Stimulated activated CD4-positive, alpha-beta T cell treated with anti-CD3 and anti-CD28 coated beads, Interleukin-1b, Interleukin-23, amount 100 ng/mL, for 24 hours (primary cell): ENCODE data around the gene SAMD10.
A peak's percentile ranks its signal among the peaks of the same experiment; 100 is the strongest.
"Not testable (repeated sequence)": the region's sequence is repeated elsewhere in the genome, so short reads cannot be mapped to it uniquely, and the experiment has no call there.

ENCODE experiments used
- DNase-seq, 4 experiments: peaks; one replicate each; pipeline ENCODE4 v3.0.0-alpha.2; 2020; ENCODE audit warnings: low read depth in 4 of 4, low spot score in 1 of 4

SAMD10 gene

DNA sequence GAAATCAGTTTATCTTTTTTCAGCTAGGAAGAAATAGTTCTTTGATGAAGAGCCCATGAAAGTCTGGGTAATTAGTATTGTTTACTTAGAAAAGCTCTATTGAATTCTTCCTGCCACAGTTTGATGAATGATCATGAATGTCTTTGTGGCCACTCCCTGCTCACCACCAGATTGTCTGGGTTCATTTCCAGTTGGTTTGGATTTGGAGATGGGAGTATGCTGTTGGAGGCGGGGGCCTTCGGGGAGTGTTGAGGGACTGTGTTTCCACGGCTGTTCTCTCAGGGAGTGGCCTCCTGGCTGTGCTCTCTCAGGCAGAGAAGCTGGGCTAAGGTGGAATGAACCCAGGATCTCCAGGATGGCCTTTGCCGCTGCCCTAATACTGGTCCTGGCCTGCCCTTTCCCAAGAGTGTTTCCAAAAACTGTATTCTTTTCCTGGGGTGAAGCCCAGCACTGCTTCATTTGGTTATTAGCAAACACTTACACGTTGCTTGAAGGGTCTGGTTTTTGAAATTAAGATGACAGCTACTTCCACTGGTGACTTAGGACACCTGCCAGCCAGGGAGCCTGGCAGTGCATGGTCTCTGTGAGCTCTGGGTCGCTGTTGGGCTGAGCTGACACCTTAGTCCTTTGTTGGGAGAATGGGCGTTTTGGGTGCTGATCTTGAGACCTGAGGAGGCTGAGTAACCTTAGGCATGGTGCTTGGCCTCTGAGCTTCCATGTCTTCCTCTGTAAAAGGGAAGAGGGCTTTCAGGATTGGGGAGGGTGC lies 24.7 kb upstream of the SAMD10 start:
- DNase-seq: no peak

DNA sequence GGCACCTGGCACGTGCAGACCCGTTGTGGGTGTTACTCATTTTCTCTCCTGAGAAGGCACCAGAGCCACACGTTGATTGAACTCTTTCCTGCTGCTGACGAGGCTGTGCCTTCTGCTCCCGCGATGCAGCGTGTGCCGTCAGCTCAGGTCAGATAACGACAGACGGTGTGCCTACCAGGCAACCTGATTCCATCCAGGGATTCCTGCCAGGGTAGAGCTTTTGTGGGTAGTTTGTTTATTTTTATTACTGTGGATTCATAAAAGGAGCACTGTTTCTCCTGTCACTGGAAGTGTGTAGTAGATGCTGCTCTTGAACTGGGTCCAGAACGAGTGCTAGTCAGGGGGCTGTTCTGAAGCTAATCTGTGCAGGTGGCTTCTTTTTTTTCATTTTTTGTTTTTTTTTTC lies 22.2 kb upstream of the SAMD10 start:
- no peak for DNase-seq

DNA sequence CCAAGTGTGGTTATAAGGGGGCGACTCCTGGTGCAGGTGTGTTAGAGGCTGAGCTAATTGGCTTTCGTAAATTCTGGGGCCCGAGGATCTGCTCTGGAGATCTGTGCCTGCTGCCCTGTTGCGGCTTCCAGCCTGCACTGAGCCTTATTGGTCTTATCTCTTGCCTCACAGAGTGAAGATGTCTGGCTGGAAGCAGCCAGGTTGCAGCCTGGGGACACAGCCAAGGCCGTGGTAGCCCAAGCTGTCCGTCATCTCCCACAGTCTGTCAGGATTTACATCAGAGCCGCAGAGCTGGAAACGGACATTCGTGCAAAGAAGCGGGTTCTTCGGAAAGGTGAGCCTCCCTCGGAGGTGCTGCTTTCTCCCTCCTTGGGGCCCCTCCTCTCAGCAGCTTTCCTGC lies 21.5 kb upstream of the SAMD10 start:
- DNase-seq: no peak

DNA sequence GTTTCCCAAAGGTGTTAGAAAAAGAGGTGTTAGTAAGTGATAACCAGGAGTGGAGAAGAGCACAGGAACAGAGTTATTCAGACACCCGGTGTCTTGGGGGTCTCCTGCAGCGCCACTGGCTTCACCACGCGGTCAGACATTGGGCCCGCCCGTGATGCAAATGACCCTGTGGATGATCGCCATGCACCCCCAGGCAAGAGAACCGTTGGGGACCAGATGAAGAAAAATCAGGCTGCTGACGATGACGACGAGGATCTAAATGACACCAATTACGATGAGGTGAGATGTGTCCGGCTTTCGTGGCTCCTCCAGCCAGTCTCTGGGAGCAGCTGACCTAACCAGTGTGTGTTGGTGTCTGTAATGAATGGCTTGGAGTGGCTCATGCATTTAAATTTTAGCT lies 3.5 kb upstream of the SAMD10 start:
- DNase-seq: no peak

DNA sequence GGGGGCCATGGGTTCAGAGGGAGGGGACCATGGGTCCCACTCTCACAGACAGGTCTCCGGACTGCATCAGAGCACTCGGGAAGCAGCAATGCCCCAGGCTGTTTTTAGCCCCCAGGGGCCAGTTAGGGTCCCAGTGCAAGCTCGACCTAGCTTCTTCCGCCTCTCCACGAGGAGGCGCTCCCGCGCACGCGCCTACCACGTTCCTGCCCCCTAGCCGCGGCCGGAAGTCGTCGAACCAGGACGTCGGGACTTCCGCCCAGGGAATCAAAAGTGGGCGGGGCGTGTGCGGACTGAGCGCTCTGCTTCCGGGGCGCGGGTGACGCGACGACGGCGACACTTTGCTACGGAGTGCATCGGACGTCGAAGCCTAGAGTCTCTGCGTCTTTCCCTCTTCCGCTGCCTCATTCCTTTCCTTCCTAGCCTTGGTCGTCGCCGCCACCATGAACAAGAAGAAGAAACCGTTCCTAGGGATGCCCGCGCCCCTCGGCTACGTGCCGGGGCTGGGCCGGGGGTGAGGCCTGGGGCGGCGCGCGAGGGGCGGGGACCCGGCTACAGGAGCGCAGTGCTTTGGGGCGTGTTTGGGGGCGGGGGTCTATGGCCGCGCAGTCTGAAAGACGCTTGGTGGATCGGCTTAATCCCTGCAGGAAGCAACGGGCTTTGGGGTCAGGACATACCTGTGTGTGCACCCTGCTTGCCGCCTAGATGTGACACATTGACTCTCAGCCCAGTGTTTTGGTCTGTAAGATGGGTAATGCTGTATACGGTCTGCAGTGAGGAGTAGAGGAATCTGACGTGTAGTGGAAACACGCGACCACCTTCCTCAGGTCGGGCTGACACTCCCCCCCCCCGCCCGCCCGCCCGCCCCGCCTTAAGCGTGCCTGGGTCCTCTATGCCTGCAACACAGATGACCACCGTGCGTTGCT lies 1.6 kb upstream of the SAMD10 start, which contains the start of gene PRPF6:
TSS of gene PRPF6 (plus strand) at position 327 of the 923 bp plus-strand sequence. CDS start at position 441, 114 bp downstream.
- DNase-seq: peak; percentile 90 to 94 (median 91)

DNA sequence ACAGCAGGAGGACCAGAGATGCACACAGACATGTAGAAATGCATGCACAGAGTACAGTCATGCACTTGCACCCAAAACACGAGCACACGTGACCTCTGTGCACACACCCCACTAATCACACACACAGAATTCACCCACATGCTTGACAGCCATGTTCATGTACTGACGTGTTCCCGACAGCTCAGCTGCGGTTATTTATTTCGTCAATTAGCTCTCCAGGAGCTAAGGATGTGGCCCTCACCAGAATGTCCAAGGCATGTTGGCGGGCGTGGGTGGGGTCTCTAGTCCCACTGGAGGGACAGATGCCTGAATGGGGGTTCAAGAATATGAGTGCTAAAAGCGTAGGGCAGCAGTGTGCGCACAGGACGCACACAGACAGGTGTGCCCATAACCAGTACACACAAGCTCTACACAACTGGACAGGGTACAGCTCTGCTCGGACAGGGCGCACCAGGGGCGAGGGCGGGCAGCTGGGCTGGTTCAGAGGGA lies 919 bp upstream of the SAMD10 start:
- no peak for DNase-seq

DNA sequence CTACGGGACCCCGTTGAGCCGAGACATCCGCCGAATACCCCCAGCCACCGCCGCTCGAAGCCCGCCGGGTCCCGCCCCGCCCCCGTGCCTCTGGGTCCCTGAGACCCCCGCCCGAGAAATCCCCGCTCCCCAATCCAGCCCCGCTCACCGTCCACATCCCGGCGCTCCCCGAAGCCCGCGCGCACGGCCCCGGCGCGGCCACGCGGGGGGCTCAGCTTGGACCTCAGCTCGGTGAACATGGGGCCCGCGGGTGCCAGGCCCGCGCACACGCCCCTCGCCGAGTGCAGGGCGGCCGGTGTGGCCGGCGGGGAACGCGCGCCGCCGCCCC lies 249 bp downstream of the SAMD10 start:
- DNase-seq: no peak

DNA sequence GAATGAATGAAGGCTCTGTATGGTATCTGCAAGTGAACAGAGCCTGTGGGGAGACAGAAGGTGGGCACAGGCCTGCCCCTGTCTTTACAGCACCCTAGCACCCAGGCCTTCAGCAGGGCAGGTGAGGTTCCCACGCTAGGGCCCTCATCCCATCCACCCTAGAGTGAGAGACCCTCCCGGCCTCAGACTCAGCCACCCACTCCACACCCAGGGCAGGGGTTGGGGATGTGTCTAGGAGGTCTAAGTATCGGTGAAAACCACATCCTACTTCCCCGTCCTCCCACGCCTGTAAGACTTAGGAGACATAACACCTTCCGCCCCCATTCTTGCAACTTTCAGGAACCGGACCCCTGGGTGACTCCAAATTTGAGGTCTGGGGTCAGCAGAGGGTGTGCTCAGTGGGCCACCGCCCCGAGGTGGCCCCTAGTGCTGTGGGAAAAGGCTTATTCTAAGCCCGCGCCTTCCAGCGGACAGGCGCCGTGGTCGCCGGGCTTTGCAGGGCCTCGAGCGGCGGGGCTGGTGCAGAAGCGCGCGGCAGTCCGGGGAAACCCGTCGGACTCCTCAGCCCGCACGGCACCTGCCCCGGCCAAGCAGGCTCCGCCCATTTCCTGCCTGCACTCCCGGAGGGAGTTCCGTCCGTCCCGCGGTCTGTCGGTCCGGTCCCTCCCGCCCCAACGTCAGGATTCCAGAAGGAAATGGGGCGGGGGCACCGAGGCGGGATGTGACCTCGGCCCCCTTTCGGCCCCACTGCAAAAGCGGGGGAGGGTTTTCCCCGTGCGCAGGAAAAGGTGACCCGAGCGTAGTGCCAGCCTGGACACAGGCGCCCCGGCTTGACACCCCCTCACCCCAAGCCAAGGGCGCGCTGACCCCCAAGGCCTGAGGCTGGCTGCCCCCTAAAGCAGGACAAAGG lies 868 bp downstream of the SAMD10 start:
- peak in 1 of 4 experiments; percentile 70 for DNase-seq

DNA sequence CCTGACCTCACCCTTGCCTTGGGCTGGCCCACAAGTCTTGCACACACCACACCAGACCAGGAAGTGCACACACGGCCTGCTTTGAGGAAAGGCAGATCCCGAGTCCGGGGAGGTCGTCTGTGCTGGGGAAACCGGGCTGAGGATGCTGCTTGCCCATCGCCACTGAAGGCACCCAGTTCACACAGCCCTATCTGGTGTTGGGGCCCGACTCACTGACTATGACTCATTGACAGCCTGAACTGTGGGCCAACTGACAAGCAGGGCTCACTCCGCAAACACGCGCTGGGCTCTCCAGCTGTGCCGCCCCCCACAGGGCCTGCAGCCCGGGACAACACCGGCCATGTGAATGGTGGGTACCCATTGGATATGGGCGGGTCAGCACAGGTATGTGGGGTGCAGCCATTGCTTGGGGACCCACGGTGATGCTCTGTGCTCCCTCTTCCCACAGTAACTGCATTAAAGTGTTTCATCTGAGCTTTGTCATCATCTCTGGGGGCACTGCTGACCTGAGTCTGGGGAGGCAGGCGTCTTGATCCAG lies 1.6 kb downstream of the SAMD10 start:
- DNase-seq: peak in 1 of 4 experiments; percentile 52

DNA sequence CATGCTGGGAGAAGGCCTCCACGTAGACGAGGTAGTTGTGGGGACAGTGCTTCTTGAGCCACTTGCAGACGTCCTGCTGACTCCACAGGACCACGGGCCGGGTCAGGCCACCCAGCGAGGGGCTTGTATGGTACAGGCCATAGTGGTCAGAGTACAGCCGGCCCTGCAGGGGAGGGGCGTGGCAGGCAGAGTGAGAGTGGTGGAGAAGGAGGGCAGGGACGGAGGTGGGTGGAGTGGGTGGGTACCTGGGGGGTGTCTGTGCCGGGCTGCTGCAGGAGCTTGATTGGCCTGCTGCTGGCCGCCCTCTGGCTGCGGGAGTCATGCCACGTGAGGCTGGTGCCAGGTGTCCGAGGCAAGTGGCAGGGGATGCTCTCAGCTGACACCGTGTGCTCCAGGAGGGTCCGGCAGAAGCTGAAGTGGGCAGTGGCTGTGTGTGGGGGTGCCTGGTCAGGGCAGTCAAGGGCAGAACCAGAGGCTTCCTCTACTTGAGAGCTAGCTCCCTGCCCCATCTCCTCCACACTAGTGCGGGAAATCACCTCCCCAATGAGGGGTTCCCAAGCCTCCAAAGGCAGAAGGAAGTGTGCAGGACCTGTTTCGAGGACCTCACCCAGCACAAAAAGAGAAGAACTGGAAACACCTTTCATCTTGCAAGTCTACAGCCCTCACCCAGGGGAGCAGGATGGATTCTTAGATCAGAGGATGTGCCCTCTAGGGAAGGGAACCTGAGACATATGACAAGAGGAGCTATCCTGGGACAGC lies 2.3 kb downstream of the SAMD10 start:
- no peak for DNase-seq

DNA sequence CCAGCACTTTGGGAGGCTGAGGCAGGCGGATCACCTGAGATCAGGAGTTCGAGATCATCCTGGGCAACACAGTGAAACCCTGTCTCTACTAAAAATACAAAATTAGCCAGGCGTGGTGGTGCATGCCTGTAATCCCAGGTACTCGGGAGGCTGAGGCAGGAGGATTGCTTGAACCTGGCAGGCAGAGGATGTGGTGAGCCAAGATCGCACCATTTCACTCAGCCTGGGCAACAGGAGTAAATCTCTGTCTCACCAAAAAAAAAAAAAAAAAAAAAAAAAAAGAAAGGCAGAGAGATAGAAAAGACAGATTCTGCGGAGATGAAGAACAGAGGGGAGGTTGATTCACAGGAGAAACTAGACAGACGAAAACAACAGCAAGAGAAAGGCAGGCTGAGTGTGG lies 2.9 kb downstream of the SAMD10 start:
- not testable (repeated sequence) for DNase-seq

DNA sequence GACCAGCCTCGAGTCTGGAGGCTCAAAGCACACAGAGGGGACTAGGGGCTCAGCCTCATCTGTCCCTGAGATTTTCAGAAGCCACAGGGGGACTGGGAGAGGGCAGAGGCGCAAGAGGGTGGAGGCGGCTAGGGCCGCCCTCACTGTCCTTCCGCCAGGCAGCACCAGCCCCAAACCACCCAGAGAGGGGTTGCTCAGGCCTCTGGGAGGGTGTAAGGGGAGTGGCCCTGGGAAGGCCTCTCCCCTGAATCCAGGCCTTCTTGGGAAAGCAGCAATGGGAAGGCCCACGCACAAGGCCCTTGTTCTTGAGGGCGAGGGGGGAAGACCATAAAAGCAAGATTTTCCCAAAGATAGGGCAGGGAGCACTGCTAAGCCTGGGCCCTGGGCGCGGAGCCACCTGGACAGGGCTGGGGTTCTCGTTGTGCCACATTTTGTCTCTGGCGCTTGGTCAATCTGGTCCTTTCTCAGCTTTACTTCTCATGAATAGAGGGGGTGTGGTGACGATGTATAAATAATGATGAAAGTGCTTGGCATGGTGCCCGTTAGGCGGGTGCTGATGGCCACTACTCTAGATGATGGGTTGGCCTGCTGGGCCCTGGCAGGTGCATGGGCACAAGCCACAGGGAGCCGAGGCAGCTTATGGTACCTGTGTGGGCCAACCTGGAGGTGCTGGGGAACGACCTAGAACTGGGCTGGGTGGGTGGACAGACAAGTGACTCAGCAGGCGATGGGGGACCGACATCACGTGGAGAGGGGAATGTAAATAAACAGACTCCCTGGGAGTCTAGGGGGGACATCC lies 4.8 kb downstream of the SAMD10 start:
- DNase-seq: no peak

DNA sequence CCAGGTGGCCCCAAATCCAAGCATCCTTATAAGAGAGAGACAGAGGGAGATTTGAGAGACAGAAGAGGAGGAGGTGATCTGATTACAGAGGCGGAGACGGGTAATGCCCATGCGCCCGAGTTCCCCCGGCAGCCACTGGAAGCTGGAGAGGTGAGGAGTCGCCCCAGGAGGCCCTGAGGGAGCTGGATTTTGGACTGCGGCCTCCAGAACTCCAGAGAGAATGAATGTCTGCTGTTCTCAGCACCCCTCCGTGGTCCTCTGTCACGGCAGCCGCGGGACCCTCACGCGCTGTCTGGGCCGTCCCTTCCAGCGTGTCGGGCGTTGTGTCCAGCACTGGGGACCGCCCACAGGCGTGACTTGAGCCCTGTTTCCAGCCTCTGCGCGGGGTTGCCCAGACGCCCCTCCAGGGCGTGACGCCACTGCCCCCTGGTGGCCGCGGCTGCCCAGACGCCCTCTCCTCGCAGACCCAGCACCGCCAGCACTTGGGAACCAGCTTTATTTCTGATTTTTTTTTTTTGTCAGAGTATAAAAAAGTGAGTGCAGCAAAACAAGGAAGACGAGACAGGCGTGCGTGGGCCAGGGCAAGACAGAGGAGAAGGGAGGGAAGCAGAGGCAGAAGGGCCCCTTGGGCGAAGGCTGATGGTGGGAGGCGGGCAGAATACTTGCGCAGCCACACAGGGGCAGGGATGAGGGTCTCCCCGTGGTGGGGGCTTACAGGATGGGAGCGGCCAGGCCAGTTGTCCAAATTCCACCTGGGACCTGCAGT lies 5.6 kb downstream of the SAMD10 start:
- DNase-seq: peak in 3 of 4 experiments; percentile 63 to 75 (median 66)

DNA sequence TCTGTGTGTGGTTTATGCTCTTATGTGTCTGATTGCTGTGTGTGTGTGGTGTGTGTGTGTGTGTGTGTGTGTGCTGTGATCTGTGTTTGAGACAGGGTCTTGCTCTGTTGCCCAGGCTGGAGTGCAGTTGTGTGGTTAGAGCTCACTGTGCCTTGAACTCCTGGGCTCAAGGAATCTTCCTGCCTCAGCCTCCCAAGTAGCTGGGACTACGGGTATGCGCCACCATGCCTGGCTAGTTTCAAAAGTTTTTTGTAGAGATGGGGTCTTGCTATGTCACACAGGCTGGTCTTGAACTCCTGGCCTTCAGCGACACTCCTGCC lies 6.3 kb downstream of the SAMD10 start:
- DNase-seq: no peak

DNA sequence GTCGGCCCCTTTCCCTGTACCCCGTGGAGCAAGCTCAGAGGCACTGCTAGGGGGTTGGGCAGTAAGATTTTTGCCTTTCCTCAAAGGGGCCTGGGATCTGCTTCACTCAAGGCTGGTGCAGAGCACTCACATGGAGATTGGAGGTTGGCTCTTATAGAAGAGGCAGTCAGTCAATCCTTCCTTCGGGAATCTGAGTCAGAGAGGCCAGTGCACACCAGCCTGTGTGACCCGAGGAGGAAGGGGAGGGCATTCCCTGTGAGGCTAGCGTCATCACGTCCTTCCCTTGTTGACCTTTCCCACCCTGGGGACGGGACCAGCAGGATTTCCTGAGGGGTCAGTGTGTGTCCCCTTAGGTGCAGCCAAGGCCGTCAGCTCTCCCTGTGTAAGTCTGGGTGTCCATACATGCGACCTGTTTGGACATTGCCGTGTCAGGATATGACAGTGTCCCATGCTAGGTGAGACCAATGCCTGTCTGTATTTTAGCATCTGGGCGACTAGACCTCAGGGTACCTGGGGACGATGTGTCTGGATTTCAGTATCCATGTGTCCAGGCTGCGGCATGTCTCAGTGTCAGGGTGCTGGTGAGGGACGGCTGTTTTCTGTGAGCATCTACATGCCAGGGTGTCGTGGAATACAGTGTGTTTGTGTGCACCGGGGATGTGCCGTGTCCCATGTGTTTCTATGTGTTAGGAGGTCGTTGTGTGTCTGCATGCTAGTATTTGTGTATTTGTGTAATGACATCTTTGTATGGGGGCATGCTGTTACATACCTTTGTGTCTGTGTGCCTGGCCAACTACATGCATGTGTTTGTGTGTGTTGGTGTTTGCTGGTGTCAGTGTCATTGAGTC lies 6.9 kb downstream of the SAMD10 start:
- no peak for DNase-seq

DNA sequence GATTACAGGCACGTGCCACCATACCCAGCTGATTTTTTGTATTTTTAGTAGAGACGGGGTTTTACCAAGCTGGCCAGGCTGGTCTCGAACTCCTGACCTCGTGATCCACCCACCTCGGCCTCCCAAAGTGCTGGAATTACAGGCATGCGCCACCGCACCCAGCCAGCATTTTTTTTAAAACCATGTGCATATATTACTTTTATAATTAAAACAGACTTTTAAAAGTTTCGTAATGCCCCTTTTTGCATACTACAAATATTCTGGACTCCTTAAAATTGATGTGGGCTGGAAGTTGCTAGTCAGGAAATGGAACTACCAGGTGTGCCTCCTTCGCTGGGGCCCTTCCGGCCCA lies 7.5 kb downstream of the SAMD10 start:
- not testable (repeated sequence) for DNase-seq

DNA sequence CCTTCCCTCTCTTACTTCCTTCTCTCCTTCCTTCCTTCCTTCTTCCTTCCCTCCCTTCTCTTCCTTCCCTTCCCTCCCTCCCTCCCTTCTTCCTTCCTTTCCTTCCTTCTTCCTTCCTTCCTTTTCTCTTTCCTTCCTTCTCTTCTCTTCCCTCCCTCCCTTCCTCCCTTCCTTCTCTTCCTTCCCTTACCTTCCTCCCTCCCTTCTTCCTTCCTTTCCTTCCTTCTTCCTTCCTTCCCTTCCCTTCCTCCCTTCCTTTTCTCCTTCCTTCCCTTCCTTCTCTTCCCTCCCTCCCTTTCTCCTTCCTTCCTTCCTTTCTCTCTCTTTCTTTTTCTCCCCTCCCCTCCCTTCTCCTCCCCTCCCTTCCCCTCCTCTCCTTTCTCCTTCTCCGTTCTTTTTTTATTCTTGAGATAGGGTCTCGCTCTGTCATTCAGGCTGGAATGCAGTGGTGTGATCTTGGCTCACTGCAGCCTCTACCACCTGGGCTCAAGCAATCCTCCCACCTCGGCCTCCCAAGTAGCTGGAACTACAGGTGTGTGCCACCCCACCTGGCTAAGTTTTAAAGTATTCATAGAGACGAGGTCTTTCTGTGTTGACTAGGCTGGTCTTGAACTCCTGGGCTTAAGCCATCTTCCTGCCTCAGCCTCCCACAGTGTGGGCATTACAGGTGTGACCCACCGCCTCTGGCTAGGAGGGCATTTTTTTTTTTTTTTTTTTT lies 8.6 kb downstream of the SAMD10 start:
- DNase-seq: no peak
